Measurements from ENCODE around the gene PPARD. TPM values are rescaled to one million over a fixed set of nuclear protein-coding genes. Genes with fewer than 3 reads are reported as not detected.
"Not testable (repeated sequence)": the region's sequence is repeated elsewhere in the genome, so short reads cannot be mapped to it uniquely, and the experiment has no call there.

PPARD gene
- total RNA-seq, 1 donor from 2014 or later, result 5.3 TPM

- DNase-seq (ENCODE audit: low spot score), result no peak
Observed at GRCh38 chr6:35378261-35378660, 35.9 kb downstream of the PPARD start.

GRCh38 chr6:35381132-35381531, 38.8 kb downstream of the PPARD start:
- no peak for DNase-seq (ENCODE audit: low spot score)

- DNase-seq (ENCODE audit: low spot score), result no peak
Observed at GRCh38 chr6:35382015-35382414, 39.7 kb downstream of the PPARD start.

- DNase-seq (ENCODE audit: low spot score), result peak; percentile 87
Observed at GRCh38 chr6:35385457-35386202, 43.3 kb downstream of the PPARD start.

- DNase-seq (ENCODE audit: low spot score), result no peak
Observed at GRCh38 chr6:35386989-35387388, 44.6 kb downstream of the PPARD start.

- DNase-seq (ENCODE audit: low spot score), result no peak
Observed at GRCh38 chr6:35388030-35388429, 45.7 kb downstream of the PPARD start.

- no peak for DNase-seq (ENCODE audit: low spot score)
Observed at GRCh38 chr6:35388772-35389352, 46.5 kb downstream of the PPARD start.

- DNase-seq (ENCODE audit: low spot score), result not testable (repeated sequence)
Observed at GRCh38 chr6:35389386-35389785, 47.0 kb downstream of the PPARD start.

GRCh38 chr6:35391240-35391968, 49.0 kb downstream of the PPARD start:
- no peak for DNase-seq (ENCODE audit: low spot score)

- no peak for DNase-seq (ENCODE audit: low spot score)
Observed at GRCh38 chr6:35392111-35392702, 49.8 kb downstream of the PPARD start.

- no peak for DNase-seq (ENCODE audit: low spot score)
Observed at GRCh38 chr6:35392773-35393672, 50.7 kb downstream of the PPARD start.

- no peak for DNase-seq (ENCODE audit: low spot score)
Observed at GRCh38 chr6:35396991-35397390, 54.6 kb downstream of the PPARD start.

GRCh38 chr6:35397806-35398418, 55.6 kb downstream of the PPARD start:
- DNase-seq (ENCODE audit: low spot score), result no peak

GRCh38 chr6:35398526-35398925, 56.2 kb downstream of the PPARD start:
- DNase-seq (ENCODE audit: low spot score), result peak; percentile 25

GRCh38 chr6:35400111-35400510, 57.8 kb downstream of the PPARD start:
- DNase-seq (ENCODE audit: low spot score), result no peak

- DNase-seq (ENCODE audit: low spot score), result no peak
Observed at GRCh38 chr6:35400901-35401311, 58.5 kb downstream of the PPARD start.

GRCh38 chr6:35401514-35401913, 59.2 kb downstream of the PPARD start:
- DNase-seq (ENCODE audit: low spot score), result no peak

- no peak for DNase-seq (ENCODE audit: low spot score)
Observed at GRCh38 chr6:35402136-35402855, 59.9 kb downstream of the PPARD start.

- no peak for DNase-seq (ENCODE audit: low spot score)
Observed at GRCh38 chr6:35402856-35403191, 60.5 kb downstream of the PPARD start.

All from umbilical cord (tissue), 2 donors.